HepG2 (cell line): Measurements from ENCODE around the gene USP7. TPM values are rescaled to one million over a fixed set of nuclear protein-coding genes. Genes with fewer than 3 reads are reported as not detected.

Source experiments
- KIAA2018 ChIP-seq: sonication (generic); formaldehyde crosslinking; IDR thresholded peaks from 2 replicates; pipeline ENCODE4 v1.5.0; 2020; ENCODE audit warnings: mild to moderate bottlenecking, missing genetic modification reagents, borderline replicate concordance
- LCORL ChIP-seq, 2 experiments: fragments of 450-650 bp in 1 of 2; sonication (generic) in 1 of 2; formaldehyde crosslinking in 1 of 2; IDR thresholded peaks; 2 replicates each; pipeline versions ENCODE4 v1.5.0 to v1.6.1; 2017 to 2020; ENCODE audit warnings: antibody characterized with exemption in 1 of 2, missing genetic modification reagents in 1 of 2
- MTF2 ChIP-seq: sonication (generic); formaldehyde crosslinking; IDR thresholded peaks from 2 replicates; pipeline ENCODE4 v1.5.0; 2020; ENCODE audit warnings: missing genetic modification reagents, borderline replicate concordance
- SKI ChIP-seq: fragments of 450-650 bp; IDR thresholded peaks from one replicate; pipeline ENCODE4 v1.6.1; 2018; ENCODE audit warnings: mild to moderate bottlenecking; ENCODE audit not compliant: partially characterized antibody
- USF2 ChIP-seq, 2 experiments: sonication (generic) in 1 of 2; formaldehyde crosslinking in 1 of 2; IDR thresholded peaks; 2 replicates each; pipeline versions ENCODE4 v1.5.1 to v1.6.1; 2011 to 2020; ENCODE audit warnings: borderline replicate concordance in 1 of 2, low read depth in 1 of 2, low read length in 1 of 2, mild to moderate bottlenecking in 1 of 2, missing genetic modification reagents in 1 of 2, moderate library complexity in 1 of 2
- ZNF383 ChIP-seq: sonication (generic); formaldehyde crosslinking; IDR thresholded peaks from 2 replicates; pipeline ENCODE4 v1.4.0; 2020; ENCODE audit warnings: missing genetic modification reagents, mild to moderate bottlenecking, borderline replicate concordance
- ZNF646 ChIP-seq: sonication (generic); formaldehyde crosslinking; IDR thresholded peaks from 2 replicates; pipeline ENCODE4 v1.9.0; 2021; ENCODE audit warnings: mild to moderate bottlenecking, missing genetic modification reagents
- ZSCAN9 ChIP-seq: IDR thresholded peaks from 2 replicates; pipeline ENCODE4 v1.6.1; 2016; ENCODE audit warnings: borderline replicate concordance
- polyA plus RNA-seq, 8 experiments: library from polyadenylated mRNA; depleted of rRNA in 3 of 8; stranded (reverse) in 7 of 8; unstranded in 1 of 8; fragments of >200 nt; fragmentation: Illumina TruSeq in 4 of 8; extraction: Trizol in 4 of 8; gene quantifications; 2 replicates each; pipeline versions ENCODE4 v1.2.1 to v1.2.3, GENCODE V29; 2011 to 2016; ENCODE audit warnings: low read depth in 4 of 8, missing spikeins in 1 of 8, mixed read lengths in 1 of 8; ENCODE audit not compliant: insufficient read depth in 1 of 8
- total RNA-seq, 5 experiments: library from RNA; depleted of rRNA; stranded (reverse); fragments of >200 nt; fragmentation: Illumina TruSeq; extraction: Trizol; gene quantifications; 2 replicates each; pipeline ENCODE4 v1.2.3, GENCODE V29; 2016; ENCODE audit warnings: low read depth in 1 of 5

The USP7 gene
- total and polyA plus RNA-seq, 2 of the 13 experiments (the other 11 are each of a cell fraction or from before 2014, with no cell fraction given) = 52.5 to 173 TPM

- TF ChIP-seq ZNF646 (CRISPR knock-in tag) = no peak
- no peak for TF ChIP-seq ZNF383 (CRISPR knock-in tag)
- TF ChIP-seq KIAA2018 (CRISPR knock-in tag) = no peak
- TF ChIP-seq SKI = peak; percentile 13
- peak; percentile 25; the same call in 1 of the 2 replicates for TF ChIP-seq ZSCAN9
- TF ChIP-seq MTF2 = peak; percentile 51; the same call in 1 of the 2 replicates
- no peak for TF ChIP-seq USF2 (IDR thresholded peaks at IDR 0.05; ENCODE audit: low read depth, low read length)
- no peak for TF ChIP-seq USF2 (CRISPR knock-in tag; IDR thresholded peaks at IDR 0.05; ENCODE audit: borderline replicate concordance)
- no peak for TF ChIP-seq LCORL (IDR thresholded peaks at IDR 0.05)
- TF ChIP-seq LCORL (CRISPR knock-in tag; IDR thresholded peaks at IDR 0.05) = peak; percentile 58
Measured at GRCh38 chr16:8989099-8989878, 25.6 kb upstream of the USP7 start (continued).
